ENCODE results near the gene RALY.

DNA sequence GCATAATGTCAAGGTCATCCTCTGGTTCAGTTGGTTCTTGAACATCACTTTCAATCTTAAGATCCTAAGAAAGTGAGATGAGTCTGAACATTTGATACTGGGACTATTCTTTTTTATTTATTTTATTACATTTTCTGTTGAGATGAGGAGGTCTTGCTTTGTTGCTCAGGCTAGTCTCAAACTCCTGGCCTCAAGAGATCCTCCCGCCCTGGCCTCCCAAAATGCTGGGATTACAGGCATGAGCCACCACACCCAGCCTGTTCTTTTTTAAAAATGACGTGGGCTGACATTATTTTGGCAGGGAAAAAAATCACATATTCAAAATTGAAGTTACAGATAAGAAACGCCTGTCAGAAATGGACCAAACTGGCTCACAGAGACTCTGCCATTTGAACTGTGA lies 104.9 kb downstream of the RALY start:
- no peak for TF ChIP-seq HCFC1 (IDR thresholded peaks at IDR 0.05; ENCODE audit: low read length)
- TF ChIP-seq CBX3 (IDR thresholded peaks at IDR 0.05; ENCODE audit: borderline replicate concordance, low read depth), result no peak
- TF ChIP-seq BRCA1 (IDR thresholded peaks at IDR 0.05; ENCODE audit: low read depth, low read length), result no peak
- TF ChIP-seq, protein P1, sequence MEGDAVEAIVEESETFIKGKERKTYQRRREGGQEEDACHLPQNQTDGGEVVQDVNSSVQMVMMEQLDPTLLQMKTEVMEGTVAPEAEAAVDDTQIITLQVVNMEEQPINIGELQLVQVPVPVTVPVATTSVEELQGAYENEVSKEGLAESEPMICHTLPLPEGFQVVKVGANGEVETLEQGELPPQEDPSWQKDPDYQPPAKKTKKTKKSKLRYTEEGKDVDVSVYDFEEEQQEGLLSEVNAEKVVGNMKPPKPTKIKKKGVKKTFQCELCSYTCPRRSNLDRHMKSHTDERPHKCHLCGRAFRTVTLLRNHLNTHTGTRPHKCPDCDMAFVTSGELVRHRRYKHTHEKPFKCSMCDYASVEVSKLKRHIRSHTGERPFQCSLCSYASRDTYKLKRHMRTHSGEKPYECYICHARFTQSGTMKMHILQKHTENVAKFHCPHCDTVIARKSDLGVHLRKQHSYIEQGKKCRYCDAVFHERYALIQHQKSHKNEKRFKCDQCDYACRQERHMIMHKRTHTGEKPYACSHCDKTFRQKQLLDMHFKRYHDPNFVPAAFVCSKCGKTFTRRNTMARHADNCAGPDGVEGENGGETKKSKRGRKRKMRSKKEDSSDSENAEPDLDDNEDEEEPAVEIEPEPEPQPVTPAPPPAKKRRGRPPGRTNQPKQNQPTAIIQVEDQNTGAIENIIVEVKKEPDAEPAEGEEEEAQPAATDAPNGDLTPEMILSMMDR (IDR thresholded peaks at IDR 0.05 in 2 of 3, conservative IDR thresholded peaks at IDR 0.05 in 1 of 3; ENCODE audit: control insufficient read depth in 2 of 3, extremely low read depth in 1 of 3, insufficient read depth in 1 of 3, low read depth in 3 of 3, low read length in 3 of 3), result no peak

Measured in GM12878 (cell line).